ENCODE results near the gene IMMP2L.

DNA sequence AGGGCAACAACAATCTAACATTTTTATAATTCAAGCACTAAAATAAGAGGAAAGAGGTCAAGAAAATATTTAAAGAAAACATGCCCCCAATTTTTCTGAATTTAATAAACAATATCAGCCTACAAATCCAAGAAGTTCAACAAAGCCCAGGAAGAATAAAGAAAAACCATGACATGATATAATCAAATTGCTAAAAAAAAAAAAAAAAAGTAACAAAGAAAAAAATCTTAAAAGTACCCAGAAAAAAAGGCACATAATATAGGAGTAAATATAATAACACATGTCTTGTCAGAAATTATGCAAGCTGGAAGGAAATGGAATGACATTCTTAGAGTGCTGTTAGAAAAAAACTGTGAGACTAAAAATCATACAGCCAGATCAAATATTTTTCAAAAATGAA lies 151.4 kb downstream of the IMMP2L start:
- no peak for TF ChIP-seq EZH2 (IDR thresholded peaks at IDR 0.05; ENCODE audit: insufficient read depth, poor library complexity, severe bottlenecking)
- no peak for TF ChIP-seq EZH2phosphoT487 (IDR thresholded peaks at IDR 0.05; ENCODE audit: insufficient read depth, low read depth)

Data from GM23248 (cell line).